ENCODE results near the gene AGRN.
"Not testable (repeated sequence)": the region's sequence is repeated elsewhere in the genome, so short reads cannot be mapped to it uniquely, and the experiment has no call there.

AGRN gene

DNA sequence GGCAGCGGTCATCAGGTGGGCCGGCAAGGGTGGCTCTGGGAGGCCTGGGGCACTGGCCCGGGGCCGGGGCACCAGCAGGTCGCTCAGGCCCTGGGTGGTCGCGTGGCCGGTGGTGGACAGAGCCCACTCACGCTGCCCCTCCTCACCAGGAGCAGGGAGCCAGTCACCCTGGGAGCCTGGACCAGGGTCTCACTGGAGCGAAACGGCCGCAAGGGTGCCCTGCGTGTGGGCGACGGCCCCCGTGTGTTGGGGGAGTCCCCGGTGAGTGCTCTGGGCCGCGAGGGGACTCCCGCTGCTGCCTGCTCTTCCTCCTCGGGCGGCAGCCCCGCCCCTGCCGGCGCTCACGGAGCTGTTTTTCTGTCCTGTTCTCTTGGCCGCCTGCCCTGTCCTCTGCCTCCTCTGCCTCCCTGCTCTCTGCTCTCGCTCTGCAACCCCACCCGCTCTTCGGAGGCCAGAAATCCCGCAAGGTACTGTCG is 30.7 kb downstream of the AGRN start:
- no peak for DNase-seq

DNA sequence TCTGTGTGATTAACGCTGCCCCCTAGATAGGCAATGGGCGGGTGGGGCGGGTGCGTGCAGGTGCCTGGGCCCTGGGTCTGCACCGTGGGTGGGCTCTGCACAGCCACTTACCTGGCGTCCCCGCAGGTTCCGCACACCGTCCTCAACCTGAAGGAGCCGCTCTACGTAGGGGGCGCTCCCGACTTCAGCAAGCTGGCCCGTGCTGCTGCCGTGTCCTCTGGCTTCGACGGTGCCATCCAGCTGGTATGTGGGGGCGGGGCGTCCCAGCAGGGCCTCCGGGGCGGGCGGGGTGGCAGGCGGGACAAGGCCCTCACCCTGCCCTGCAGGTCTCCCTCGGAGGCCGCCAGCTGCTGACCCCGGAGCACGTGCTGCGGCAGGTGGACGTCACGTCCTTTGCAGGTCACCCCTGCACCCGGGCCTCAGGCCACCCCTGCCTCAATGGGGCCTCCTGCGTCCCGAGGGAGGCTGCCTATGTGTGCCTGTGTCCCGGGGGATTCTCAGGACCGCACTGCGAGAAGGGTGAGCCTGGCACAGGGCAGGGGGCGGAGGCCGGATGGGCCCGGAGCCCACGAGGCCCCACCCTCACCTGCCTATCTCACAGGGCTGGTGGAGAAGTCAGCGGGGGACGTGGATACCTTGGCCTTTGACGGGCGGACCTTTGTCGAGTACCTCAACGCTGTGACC is 31.3 kb downstream of the AGRN start:
- DNase-seq: no peak

DNA sequence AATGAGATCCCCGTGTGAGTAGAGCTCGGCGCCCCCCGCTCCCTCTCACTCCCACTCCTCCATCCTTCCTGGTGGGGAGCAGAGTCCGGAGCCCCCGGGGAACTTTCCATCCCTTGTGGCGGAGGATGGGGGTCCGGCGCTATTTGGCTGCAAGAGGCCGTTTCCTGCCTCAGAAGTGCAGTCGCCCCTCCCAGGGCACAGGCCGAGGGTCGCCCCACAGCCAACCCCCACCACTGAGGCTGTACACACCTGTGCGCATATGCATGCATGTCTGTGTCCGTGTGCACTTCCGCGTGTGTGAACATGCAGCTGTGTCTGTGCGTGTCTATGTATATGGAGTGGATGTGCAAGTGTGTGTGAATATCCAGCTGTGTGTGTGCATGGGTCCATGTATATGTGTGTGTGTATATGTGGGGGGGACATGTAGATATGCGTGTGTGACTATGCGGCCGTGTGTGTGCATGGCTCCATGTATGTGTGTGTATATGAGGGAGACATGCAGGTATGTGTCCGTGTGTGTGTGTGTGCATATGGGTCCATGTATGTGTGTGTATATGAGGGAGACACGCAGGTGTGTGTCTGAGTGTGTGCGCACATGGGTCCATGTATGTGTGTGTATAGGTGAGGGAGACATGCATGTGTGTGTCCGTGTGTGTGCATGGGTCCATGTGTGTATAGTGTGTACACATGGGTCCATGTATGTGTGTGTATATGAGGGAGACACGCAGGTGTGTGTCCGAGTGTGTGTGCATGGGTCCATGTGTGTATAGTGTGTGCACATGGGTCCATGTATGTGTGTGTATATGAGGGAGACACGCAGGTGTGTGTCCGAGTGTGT is 32.3 kb downstream of the AGRN start:
- DNase-seq: no peak

DNA sequence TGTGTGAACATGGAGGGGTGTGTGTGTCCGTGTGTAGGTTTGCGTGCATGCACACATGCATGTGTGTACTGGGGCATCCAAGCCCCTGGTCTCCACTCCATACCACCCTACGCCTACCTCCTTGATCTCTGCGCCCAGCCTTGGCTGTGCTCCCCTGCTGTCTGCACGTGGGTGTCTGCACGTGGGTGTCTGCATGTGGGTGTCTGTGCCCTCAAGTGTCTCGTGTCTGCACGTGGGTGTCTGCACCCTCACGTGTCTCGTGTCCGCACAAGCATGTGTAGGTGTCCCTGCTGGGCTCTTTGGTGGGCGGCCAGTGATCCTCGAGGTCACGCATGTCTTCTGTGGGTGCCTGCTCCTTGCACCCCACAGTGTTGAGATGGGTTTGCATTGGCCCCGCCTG is 33.1 kb downstream of the AGRN start:
- DNase-seq: peak in 1 of 56 donors; percentile 29

DNA sequence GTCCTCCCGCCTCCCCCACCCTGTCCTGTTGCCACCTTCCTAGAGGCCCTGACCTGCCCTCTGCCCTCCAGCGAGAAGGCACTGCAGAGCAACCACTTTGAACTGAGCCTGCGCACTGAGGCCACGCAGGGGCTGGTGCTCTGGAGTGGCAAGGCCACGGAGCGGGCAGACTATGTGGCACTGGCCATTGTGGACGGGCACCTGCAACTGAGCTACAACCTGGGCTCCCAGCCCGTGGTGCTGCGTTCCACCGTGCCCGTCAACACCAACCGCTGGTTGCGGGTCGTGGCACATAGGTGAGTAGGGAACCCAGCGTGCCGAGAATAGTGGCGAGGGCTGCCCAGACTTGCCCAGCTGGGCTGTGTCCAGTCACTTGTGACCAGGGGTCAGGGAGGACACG is 33.8 kb downstream of the AGRN start:
- no peak for DNase-seq

DNA sequence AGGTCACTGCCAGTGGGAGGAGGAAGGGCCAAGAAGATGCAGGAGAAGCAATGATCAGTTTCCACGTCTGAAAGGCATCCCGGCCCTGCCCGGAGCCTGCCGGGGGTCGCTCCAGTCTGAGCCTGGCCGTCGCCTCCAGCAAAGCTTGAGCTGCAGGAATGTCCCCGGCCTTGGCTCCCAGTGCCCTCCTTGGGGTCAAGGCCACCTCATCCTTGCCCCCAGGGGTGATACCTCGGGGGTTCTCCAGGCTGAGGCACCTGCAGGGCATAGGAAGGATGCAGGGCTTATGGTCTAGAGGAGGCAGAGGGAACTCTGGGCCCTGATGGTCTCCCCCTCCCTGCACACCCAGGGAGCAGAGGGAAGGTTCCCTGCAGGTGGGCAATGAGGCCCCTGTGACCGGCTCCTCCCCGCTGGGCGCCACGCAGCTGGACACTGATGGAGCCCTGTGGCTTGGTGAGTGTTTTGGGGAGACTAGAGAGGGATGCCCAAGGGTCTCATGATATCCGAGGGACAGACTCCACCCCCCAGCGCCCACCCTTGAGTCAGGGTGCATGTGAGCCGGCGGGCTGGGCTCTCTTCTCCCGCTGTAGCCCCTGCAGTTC is 34.3 kb downstream of the AGRN start:
- DNase-seq: no peak

DNA sequence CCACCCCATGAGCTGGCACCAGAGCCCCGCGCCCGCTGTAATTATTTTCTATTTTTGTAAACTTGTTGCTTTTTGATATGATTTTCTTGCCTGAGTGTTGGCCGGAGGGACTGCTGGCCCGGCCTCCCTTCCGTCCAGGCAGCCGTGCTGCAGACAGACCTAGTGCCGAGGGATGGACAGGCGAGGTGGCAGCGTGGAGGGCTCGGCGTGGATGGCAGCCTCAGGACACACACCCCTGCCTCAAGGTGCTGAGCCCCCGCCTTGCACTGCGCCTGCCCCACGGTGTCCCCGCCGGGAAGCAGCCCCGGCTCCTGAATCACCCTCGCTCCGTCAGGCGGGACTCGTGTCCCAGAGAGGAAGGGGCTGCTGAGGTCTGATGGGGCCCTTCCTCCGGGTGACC is 35.1 kb downstream of the AGRN start:
- DNase-seq: no peak

DNA sequence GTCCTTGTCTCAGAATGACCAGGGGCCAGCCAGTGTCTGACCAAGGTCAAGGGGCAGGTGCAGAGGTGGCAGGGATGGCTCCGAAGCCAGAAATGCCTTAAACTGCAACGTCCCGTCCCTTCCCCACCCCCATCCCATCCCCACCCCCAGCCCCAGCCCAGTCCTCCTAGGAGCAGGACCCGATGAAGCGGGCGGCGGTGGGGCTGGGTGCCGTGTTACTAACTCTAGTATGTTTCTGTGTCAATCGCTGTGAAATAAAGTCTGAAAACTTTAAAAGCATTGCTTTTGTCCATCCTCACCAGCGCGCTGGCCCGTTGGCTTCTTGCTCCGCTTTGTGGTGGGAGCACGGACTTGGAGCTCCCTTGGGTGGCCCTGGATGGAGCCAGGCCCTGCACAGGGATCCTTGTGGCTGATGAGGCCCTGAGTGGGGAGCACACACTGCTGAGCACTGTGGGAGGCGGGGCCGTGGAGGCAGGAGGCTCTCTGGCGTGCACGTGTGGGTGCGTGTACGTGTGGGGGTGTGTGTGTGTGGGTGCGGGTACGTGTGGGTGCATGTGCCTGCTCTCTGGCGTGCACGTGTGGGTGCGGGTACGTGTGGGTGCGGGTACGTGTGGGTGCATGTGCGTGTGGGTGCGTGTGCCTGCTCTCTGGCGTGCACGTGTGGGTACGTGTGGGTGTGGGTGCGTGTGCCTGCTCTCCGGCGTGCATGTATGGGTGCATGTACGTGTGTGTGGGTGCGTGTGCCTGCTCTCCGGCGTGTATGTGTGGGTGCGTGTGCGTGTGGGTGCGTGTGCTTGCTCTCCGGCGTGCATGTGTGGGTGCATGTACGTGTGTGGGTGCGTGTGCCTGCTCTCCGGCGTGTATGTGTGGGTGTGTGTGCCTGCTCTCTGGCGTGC is 36.2 kb downstream of the AGRN start:
- peak in 1 of 56 donors; percentile 19 for DNase-seq

DNA sequence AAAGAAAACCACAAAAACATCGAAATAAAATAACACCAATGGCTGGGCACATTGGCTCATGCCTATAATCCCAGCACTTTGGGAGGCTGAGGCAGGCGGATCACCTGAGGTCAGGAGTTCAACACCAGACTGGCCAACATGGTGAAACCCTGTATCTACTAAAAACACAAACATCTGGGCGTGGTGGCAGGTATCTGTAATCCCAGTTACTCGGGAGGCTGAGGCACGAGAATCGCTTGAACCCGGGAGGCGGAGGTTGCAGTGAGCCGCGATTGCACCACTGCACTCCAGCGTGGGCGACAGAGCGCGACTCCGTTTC is 37.8 kb downstream of the AGRN start:
- DNase-seq: not testable (repeated sequence)

DNA sequence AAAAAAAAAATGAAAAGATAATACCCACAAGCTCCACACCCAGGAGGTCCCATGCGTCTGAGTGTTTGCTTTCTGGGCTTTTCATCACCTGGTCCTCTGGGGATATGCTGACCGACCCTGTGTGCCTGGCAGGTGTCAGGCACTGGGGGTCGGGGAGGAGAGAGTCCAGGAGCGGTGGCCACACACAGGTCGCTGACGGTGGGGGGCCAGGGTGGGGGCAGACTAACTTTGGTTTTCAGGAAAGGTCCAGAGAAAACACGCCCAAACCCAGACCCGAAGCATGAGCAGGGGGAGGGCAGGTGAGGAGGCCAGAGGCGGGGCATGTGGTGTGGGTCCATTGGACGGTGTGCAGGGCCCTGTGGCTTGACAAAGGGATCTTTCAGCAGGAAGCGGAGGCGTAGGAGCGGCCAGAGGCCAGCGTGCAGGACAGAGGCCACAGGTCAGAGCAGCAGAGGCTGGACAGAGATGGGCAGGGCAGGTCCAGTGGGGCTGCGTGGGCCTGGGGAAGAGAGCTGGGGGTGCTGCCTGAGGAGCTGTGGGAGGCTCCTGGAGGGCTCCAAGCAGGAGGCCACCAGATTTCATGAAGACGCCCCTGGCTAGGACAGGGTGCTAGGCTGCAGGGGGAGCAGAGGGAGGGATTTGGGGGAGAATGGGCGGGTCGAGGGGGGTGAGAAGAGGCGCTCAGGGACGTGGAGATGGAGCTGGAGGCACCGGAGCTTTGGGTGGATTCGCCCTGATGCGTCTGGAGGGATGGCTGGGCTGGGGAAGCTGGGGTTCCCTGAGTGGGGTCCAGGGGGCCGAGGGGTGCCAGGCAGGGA is 38.4 kb downstream of the AGRN start:
- DNase-seq: no peak

DNA sequence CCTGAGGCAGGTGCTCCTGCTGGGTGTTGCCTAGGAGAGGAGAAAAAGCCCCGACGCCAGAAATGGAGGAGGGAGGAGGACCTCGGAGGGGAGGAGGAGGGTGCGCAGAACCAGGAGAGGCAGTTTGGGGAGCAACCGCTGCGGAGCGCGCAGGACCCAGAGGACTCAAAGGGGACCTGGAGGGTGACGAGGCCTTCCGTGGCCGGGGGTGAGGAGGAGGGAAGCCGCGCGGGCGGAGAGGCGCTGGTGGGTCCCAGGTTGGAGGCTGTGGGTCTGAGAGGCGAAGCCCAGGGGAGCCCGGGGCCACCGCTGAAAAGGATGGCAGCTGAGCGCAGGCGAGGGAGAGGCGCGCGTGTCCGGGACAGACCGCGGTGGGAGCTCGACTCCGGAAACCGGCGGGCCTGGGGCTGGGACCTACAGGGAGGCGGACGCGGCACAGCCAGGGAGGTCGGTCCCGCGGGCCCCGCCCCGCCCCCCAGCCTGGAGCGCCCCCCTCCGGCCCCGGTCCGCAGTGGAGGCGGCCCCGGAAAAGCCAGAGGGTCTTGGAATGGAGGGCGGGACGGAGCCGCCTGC is 39.1 kb downstream of the AGRN start:
- peak in 4 of 56 donors; percentile 21 to 65 (median 40) for DNase-seq

DNA sequence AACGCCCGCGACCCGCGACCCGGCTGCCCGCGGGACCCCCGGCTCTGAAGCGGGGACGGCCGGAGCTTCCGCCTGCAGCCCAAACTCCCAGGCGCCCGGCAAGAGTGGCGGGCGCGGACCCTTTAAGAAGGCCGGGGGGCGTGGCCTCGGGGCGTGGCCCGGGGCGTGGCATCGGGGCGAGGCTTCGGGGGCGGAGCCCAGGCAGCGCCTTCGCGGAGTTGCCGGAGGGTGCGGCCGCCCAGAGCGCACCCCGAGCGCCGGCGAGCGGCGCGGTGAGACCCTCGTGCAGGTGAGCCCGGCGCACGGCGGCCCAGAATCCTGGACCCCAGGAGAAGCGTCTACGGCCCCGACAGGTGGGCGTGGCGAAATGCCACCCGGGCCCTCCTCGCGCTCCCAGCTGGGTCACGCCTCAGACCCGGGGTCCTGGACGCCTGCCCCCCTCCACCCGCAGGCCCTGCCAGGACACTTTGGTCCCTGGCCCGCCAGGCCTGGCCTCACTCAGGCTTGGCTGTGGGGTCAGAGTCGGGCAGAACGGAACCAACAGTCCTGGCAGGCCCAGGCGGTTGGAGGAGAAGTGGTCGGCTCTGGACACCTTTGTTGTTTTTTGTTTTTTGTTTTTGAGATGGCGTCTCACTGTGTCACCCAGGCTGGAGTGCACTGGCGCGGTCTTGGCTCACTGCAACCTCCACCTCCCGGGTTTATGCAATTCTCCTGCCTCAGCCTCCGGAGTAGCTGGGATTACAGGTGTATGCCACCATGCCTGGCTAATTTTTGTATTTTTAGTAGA is 39.8 kb downstream of the AGRN start:
- DNase-seq: peak in 49 of 56 donors; percentile 4 to 85 (median 50)

DNA sequence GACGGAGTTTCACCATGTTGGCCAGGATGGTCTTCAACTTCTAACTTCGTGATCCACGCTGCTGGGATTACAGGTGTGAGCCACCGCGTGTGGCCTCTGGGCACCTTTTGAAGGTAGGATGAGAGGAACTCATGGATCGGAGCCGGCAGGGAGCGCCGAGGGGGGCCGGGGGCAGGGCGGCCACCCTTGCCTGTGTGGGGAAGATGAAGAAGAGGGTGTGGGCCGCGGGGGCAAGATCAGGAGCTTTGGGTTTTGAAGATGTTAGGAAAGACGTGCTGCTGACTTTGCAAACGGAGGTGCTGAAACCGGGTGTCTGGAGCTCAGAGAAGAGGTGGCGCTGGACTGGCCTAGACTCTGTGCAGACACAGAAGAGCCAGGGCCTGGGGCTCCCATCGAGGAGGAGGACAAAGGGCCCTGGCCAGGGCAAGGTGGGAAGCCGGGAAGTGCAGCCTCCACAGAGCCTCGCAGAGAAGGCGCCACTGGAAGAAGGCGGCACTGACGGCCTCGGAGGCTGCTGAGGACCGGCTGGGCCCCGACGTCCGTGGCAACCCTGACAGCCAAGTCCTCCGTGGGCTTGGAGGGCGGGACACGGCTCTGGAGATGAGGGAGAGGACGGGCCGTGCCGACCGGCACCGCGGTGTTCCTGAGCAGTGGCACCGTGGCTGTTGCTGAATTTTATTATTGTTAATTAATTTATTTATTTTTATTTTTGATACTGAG is 40.5 kb downstream of the AGRN start:
- DNase-seq: no peak

DNA sequence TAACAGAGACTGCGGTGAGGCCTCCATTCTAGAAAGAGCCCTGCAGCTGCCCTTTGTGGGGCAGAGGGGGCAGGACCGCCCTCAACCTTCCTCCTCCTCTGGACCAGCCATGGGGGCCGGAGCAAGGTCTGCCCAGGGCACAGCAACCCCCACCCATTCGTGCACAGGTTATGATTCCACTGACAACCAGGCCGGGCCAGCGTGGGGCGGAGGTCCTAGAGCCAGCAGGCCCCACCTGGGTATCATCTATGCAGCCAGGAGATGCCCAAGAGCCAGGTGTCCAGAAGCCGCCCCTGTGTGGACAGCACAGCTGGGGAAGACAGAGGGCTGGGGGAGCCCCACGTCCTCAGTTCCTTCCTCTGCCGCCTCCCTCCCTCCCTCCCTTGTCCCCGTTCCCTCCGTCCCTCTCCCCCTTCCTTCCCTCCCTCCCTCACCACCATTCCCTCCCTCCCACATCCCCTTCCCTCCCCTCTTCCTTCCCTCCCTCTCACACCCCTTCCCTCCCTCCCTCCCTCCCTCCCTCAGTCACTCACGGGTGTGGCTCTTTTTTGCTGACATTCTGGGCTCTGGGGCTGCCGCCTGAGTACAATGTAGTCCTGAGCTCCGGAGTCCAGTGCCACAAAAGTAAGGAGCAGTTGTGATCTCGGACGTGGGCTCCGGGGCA is 41.9 kb downstream of the AGRN start:
- no peak for DNase-seq

DNA sequence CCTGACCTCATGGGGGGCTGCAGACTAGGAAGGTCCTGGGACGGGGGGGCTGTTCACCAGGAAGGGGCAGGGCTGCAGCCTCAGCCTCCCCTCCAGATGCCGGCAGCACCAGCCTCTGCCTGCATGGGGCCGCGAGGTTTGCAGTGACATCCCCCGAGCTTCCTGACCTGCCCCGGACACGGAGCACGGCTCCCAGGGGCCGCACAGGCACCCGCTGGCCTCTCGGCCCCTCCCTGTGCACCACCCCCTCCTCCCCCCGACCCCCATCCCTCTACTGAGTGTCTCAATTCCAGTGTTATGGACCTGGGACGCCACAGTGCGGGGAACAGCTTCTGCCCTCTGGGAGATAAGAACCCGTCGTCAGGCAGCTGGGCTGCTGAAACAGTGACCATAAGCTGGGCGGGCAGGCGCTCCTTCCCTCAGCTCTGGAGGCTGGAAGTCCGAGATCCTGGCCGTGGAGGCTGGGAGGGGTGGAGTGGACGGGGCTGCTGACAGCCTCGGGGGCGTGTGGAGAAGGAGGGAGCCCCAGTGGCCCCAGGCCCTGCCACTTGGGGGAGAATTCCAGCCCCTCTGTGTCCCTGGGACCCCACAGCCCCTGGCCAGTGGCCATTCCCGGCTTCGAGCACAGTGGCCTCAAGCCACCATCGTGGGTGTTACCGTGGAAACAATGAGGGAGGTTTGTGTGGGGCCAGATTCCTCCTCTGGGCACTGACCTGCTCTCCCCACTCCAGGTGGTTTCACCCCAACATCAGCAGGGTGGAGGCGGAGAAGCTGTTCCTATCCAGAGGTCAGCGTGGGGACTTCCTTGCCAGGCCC is 42.6 kb downstream of the AGRN start:
- DNase-seq: no peak

DNA sequence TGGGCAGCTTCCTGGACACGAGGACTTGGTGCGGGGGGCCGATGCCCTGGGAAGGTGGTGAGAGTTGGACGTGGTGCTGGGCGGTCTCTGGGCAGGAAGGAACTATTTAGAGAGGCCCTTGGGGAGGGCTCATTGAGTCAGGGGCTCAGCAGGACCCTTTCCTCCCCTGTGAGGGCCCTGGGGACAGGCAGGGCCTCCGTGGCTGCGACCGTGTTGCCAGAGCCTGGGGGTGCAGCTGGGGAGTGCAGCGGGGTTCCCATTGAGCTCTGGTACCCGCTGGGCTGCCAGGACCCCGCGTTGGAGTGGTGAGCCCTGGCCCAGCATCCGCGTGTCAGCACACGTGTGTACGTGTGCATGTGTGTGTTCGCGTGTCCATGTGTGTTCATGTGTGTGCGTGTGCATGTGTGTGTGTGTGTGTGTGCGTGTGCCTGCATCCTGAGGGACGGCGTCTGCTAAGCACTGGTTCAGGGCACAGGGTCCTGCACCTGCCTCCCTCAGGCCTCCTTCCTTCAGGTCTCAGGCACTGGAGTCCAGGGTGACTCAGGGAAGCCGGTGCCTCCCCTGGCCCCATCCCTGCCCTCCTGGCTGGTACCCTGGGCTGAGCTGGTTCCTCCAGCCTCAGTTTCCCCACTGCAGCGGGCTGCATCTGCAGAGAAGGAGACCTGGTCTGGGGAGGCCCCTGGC is 43.5 kb downstream of the AGRN start:
- DNase-seq: peak in 1 of 56 donors; percentile 20
